GM21390 (cell line): ENCODE measurements around the gene OR8B12.
A peak's percentile ranks its signal among the peaks of the same experiment; 100 is the strongest.

ENCODE experiments used
- ATAC-seq: cut with Tn5 transposase; IDR thresholded peaks from one replicate; pipeline ENCODE4 v1.9.1; 2021; ENCODE audit not compliant: unreplicated experiment

The OR8B12 gene, protein sequence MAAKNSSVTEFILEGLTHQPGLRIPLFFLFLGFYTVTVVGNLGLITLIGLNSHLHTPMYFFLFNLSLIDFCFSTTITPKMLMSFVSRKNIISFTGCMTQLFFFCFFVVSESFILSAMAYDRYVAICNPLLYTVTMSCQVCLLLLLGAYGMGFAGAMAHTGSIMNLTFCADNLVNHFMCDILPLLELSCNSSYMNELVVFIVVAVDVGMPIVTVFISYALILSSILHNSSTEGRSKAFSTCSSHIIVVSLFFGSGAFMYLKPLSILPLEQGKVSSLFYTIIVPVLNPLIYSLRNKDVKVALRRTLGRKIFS

DNA sequence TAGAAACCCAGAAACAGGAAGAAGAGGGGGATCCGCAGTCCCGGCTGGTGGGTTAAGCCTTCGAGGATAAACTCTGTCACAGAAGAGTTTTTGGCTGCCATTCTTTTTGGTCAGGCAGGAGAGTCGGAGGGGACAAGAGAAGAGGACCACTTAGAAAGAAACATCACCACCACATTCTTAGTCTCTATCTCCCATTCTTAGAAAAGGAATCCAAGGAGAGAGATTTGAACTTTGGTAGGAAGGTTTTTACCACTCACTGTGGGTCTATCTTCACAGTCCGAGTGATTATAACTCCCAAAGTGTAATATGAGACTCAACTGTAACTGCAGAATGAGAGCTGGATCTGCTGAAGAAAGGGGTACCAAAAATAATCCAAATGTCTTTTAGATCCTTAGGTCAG, at the start of gene OR8B12:
Gene OR8B12, minus strand, starts transcription at position 101 of the 400 bp plus-strand sequence. Its CDS starts 0 bp downstream, at position 101.
- ATAC-seq = no peak

DNA sequence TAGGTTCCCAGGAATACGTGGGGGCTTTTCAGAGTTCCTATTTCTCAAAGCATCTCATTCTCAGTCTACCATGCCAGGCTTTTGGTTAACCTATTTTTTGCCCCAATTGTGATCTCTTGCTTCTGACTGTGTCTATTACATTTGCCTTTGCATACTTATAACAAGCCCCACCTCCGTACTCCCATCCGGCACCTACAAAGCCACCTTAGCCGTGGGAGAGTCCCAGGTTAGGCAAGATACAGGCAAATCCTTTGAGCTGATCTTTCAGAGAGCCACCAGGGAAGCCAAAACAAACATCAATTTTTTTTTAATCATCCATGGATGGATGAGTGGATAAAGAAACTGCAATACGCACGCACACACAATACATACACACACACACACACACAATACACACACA, 49.2 kb upstream of the OR8B12 start:
- ATAC-seq = no peak

DNA sequence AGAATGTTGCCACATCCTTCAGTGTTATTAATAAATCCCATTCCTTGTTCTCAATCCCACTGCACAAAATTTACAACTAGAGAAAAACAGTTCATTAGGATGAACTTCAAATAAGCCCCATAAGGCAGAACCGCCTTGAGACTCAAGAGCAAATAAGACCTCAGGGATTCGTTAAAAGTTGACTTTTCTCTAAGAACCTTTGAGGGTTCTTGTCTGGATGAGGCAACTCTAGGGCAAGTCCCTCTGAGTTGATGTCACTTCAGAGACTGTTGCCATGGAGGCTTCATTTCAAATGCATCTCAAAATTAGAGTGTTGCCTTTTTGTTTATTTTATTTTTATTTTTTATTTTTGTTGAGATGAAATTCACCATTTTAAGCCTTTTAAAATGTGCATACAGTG, 48.0 kb upstream of the OR8B12 start:
- no peak for ATAC-seq

DNA sequence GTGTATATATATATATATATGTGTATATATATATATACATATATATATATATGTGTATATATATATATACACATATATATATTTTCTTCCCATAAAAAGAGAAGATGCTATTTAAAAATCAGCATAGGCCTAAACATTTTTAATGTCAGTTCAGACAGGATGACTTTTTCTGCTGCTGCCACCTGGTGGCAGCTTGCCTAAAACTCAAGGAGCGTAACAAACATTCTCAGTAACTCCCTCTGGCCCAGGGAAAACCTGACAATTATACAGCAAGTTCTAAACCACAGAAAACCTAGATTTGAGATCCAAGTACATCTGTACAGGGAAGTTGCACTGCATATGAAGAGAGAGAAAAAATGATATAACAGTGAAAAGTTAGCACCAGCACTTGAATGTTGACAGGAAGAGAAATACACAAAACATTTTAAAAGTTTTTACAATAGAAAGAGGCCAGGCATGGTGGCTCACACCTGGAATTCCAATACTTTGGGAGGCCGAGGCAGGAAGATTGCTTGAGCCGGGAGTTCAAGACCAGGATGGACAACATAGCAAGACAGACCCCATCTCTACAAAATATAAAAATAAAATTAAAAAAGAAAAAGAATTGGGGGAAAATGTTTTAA, 42.9 kb upstream of the OR8B12 start:
- peak; percentile 64 for ATAC-seq

DNA sequence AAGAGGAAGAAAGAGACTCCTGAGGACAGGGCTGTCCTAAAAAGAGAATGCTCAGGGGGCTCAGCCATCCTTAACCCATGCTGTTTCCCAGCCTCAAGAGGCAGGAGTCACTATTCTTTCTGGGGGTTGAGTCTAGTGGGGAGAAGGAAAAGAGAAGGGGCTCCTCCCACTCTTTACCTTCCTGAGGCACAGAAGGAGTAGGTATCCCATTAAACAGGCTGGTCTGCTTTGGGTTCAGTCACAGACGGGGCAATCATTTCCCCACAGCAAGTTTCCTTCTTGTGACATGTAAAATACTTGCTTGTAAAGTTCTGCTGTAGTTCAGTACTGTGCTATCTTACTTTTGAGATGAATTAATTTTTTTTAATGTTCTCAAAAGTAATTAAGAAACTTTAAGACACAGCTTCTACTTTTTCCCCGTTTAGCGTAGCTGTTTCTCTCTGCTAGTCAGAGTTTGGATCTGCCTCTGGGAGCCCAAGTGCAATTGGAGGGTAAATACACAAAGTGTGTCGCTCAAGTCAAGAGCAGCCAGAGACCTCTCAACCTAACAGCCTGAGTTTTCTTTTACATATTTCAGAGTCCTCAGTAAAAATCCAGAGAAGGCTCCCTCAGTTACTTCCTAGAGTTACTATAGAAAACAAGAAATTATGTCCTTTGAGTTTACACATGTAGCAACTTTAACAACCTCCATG, 41.4 kb upstream of the OR8B12 start:
- no peak for ATAC-seq

DNA sequence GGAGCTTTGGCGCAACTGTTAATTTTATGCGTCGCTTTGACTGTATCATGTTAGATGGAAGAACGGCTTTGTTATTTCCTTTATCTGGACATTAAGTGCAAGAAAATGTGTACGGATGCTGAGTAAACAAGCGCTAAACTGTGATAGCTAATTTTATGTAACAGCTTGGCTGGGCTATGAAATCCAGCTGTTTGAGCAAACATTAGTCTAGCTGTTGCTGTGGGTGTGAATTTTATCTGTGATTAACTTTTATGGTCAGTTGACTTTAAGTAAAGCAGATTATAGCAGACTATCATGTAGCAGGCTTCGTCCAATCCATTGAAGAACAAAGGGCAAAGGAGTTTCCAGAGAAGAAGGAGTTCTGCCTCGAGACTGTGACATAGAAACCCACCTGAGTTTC, 40.3 kb upstream of the OR8B12 start:
- ATAC-seq = no peak

DNA sequence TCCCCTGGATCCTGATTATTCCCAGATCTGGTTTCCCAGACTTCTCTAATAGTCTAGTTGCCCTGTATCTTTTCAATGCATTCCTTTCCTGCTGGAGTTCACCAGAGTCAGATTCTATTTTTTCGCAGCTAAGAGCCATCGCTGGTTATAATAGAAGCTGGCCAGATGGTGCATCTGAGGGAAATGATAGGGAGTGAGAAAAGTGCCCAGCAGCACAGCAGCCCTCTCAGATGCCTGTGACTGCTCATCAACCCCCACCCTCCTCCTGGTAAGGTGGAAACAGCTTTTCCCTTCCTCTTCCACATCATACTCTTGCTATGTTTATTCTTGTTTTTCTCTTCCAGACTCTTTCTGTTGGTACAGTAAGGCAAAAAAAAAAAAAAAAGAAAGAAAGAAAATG, 39.1 kb upstream of the OR8B12 start:
- ATAC-seq = no peak

DNA sequence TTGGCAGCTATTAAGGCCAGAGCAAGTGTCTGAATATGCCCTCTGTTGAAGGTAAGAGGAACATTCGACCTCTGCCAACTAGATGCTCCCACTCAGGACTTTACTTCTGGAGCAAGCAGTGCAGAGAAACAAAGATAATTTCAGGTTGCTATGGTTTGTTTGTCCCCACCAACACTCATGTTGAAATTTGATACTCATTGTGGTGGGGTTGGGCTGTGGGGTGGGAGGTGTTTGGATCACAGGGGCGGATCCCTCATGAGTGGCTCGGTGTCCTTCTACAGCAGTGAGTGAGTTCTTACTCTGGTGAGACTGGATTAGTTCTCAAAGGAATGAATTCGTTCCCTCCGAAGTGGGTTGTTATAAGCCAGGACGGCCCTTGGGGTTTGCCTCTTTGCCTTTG, 38.4 kb upstream of the OR8B12 start:
- no peak for ATAC-seq

DNA sequence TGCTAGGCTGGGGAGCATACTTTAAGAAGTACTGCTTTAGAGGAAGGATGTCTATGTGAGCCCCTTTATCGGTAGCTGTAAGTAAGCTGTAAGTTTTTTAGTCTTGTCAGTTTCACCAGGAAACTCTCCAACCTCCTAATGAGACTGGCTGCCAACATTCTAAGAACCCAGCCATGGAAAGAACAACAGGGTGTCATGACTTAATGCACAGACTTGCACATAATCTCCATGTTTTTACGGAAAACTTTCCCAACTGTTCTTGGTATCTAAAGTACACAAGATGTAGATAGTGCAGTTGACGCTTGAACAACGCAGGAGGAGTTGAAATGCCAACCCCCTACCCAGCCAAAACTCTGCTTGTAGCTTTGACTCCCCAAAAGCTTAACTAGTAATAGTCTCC, 35.3 kb upstream of the OR8B12 start:
- no peak for ATAC-seq

DNA sequence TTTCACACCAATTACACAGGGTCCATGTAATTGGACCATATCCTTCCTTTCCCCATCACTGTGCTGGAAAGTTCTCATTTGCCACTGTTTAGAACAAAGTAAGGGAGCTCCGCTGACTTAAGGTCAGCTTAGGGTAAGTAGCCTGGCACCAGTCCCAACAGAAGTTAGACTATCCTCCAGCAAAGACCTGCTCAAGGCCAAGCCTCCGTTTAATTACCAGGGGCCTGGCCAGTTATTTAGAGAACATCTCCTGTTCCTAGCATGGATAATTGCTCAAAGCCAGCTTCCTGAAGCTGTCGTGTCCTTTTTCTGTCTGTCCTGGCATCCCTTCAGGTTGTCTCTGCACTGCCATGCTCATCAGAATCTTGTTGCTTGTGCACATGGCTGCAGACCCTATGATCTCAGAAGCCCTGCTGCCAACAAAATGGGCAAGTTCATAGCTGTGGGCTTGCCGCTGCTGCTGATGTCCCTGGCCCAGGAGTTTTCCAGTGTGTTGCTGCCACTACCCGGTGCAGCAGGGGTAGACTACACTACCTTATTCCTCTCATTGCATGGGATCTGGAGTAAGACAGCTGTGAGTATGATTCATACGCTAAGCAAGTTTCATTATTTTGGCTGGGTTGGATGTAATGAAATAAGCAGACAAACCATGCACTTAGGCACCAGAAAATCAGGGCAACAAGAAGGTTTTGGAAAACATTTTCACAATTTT, 34.4 kb upstream of the OR8B12 start:
- no peak for ATAC-seq

DNA sequence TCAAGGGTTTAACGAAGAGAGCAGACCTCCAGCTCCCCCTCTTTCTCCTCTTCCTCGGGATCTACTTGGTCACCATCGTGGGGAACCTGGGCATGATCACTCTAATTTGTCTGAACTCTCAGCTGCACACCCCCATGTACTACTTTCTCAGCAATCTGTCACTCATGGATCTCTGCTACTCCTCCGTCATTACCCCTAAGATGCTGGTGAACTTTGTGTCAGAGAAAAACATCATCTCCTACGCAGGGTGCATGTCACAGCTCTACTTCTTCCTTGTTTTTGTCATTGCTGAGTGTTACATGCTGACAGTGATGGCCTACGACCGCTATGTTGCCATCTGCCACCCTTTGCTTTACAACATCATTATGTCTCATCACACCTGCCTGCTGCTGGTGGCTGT, 26.7 kb upstream of the OR8B12 start:
- ATAC-seq = no peak

DNA sequence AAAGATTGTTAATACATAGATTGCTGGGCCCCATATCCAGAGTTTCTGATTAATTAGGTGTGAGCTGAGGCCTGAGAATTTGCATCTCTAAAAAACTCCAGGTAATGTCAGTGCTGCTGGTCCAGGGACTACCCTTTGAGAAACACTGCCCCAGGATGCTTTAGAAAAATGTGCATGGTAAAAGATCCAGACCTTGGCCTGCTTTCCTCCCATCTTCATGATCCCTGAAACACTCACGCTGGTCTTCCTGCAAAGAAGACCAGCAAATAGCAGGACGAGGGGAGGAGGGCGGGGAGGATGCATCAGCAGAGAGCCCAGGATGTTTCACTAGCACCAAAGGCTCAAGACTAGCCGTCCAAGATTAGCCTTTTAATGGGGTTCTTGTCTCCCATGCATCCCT, 26.2 kb upstream of the OR8B12 start, which contains the start of gene OR8A1:
Gene OR8A1, plus strand, starts transcription at position 301 of the 400 bp plus-strand sequence. CDS start 123 bp downstream, outside the sequence.
- ATAC-seq = no peak

DNA sequence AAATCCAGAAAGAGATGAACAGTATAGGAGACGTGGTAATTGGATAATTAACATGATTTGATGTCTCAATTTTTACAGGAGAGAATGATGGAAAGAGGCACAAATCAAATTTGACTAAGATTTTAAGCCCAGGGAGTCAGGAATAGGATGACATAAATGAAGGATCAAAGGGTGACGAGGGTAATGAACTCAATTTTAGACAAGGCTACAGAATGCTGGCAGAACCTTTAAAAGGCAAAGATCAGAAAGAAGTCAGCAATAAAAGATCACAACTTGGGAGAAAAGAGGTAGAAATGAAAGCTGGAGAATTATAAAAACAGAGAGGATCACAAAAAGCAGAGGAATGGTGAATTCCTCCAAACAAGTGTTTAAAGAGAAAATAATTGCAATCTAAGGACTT, 13.4 kb upstream of the OR8B12 start:
- no peak for ATAC-seq

DNA sequence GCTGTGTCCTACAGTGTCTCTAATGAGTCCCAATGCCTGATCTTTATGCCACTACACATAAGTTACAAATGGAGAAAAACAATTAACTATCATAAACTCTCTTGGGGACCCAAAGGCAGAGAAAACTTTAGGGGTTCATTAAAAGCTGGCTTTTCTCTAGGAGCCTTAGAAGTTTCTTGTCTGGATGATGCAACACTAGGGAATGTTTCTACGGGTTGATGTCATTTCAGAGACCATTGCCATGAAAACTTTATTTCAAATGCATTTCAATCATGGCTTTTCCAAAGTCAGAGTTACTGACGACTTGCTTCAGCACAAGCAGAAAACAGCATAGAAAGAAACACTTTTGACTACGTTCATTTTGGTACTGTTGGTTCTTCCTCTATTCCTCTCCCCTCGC, 8.5 kb upstream of the OR8B12 start:
- ATAC-seq = no peak

DNA sequence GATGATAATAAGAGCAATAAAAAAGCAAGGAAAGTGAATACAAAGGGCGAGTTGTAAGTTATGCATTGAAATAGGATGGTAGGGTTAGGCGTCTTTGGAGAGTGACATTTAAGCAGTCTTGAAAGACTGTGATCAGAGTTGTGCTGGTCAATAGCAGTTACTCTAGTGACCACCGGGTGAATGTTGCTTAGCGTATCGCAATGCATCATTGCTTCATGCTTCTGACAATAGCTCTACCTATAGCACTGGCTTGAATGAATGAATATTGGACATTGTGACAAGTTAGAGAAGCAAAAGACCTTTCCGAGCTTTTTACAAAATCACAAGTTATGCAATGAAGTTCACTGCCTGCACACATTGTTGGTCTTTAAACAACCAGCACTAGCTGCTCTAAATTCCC, 7.7 kb upstream of the OR8B12 start:
- no peak for ATAC-seq

DNA sequence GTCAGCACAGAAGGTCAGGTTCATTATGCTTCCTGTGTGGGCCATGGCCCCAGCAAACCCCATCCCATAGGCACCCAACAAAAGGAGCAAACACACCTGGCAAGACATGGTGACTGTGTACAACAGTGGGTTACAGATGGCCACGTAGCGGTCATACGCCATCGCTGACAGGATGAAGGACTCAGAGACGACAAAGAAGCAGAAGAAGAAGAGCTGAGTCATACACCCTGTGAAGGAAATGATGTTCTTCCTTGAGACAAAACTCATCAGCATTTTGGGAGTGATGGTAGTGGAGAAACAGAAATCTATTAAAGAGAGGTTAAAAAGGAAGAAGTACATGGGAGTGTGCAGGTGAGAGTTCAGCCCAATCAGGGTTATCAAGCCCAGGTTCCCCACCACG, 309 bp downstream of the OR8B12 start:
- no peak for ATAC-seq

DNA sequence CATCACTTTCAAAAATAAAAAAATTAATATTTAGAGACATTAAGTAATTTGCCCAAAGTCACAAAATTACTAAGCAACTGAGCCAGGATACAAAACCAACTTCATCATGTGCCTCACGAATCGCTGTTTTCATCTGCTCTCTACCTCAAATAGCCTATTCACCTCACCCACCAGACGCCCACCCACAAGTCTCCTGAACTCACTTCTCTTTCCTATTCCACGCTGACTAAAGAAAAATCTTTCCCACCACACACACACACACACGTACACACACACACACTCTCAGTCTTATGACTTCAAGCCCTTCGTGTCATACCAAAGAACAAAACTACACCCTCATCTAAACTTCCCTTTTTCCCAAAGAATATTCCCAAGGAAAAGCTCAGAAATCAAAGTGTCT, 2.2 kb downstream of the OR8B12 start:
- no peak for ATAC-seq

DNA sequence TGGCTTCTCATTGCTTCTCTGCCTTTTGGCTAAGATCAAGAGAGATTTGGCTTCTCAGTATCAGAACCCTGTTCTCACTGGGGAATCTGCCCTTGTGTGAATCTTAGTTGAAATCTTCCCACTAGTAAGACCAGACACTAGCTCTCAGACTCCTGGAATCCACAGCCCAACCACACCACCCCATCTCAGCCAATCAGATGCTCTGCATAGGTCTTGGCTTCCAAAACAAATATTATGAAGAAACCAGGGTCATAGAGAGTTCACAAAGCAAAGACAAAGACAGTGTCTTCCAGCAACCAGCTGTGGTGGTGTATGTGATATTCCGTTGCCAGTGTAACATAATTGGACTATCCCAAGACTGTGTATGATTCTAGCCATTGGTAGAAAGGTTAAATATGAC, 5.4 kb downstream of the OR8B12 start:
- ATAC-seq = no peak

DNA sequence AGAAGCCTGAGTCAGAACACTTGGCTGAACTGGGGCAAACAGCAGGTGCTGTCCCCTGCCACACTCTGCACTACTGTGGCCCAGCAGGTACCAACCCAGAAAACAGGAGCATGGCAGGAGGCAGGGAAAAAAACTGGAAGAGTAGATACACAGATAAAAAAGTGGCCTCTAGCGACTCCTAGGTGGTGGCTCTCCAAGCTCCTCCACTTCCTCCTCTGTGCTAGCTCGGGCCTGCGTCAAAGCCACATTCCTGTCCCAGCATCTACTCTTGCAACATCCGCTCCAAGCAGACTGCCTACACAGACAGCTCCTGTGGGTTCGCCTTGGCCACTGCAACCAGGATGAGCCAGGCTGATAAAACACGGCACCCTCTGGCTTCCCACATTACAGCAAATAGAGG, 6.9 kb downstream of the OR8B12 start:
- no peak for ATAC-seq

DNA sequence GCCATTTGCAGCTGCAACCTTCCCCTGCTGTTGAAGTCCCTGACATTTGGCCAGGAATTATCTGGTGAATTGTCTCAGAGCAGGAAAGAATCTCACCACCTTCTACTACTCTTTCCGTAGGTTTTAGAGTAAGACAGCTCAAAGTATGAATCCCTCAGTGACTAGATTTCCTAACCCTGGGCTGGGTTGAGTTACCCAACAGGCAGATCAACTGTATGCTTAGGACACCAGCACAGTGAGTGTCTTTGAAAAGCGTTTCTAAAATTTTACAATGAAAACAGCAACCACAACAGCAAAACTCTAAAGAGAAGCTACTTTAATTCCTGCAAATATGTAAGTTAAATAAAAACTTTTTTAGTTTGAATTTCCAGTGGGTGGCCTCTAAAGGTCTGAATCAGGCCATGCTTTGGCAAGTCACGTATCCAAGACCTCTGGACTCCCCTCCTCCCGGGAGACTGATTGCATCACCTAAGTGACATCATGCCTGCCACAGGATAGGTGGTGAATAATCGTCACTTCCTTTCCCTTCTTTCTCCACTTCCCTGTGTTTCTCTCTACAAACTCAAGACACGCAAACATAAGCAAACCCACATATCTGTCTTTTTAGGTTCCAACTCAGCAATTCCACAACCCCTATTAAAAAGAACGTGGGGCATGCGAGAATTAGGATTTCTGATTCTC, 7.8 kb downstream of the OR8B12 start:
- ATAC-seq = no peak

DNA sequence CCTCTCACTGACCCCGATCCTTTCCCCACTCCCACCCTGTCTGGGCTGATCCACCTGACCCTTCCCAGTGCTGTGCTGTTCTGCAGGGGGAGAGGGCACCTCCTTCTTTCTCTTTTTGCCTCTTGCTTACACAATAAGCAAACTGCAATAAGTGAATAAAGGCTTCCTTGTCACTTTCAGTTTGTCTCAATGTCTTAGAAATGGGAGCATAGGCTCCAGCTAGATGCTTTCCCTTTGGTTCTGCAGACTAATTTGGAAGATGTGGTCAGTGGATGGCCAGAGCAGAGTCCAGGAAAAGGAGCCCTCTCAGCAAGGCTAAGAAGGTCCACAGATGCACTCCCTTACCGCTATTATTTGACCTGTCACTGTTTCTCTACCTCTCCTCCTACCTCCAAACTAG, 9.4 kb downstream of the OR8B12 start:
- no peak for ATAC-seq
